Activated CD4-positive, alpha-beta T cell treated with anti-CD3 and anti-CD28 coated beads for 36 hours (primary cell): ENCODE results near the gene RTN4R. TPM values are rescaled to one million over a fixed set of nuclear protein-coding genes. Genes with fewer than 3 reads are reported as not detected.

ENCODE experiments used
- ATAC-seq: fragments of 200-7000 bp; cut with Tn5 transposase; one replicate; pipeline ENCODE4 v1.10.0; 2021; ENCODE audit warnings: mild to moderate bottlenecking, moderate library complexity
- CTCF ChIA-PET: fragments of 350-600 bp; sonication (Branson Sonifier 250); formaldehyde crosslinking; loops from one replicate; lab custom pipeline; 2021; ENCODE audit warnings: antibody characterized with exemption; lab: Charles Lee
- POLR2A ChIA-PET: fragments of 350-600 bp; sonication (Branson Sonifier 250); formaldehyde crosslinking; loops from one replicate; lab custom pipeline; 2021; ENCODE audit warnings: antibody characterized with exemption, inconsistent platforms; lab: Charles Lee
- DNase-seq: peaks from one replicate; pipeline ENCODE4 v3.0.0-alpha.2; 2020
- H3K27ac Mint-ChIP-seq: one replicate; pipeline ENCODE4 v1.8.0; 2021; ENCODE audit warnings: mixed read lengths
- H3K27me3 Mint-ChIP-seq: one replicate; pipeline ENCODE4 v1.8.0; 2021; ENCODE audit warnings: mixed read lengths
- H3K36me3 Mint-ChIP-seq: one replicate; pipeline ENCODE4 v1.8.0; 2021; ENCODE audit warnings: low read depth, mixed read lengths
- H3K4me1 Mint-ChIP-seq: one replicate; pipeline ENCODE4 v1.8.0; 2021; ENCODE audit warnings: mixed read lengths
- H3K4me3 Mint-ChIP-seq: one replicate; pipeline ENCODE4 v1.8.0; 2021; ENCODE audit warnings: mild to moderate bottlenecking, moderate library complexity, mixed read lengths
- H3K9me3 Mint-ChIP-seq: one replicate; pipeline ENCODE4 v1.8.0; 2021; ENCODE audit warnings: low read depth, mixed read lengths
- intact Hi-C, 2 experiments: fragments of 100-400 bp; cut with DNase I in 1 of 2; cut with micrococcal nuclease in 1 of 2; formaldehyde crosslinking; loops; one replicate each; pipeline versions ENCODE4 v1.14.2 to v1.15.1; 2022 to 2024; cut with DNase I, micrococcal nuclease
- total RNA-seq, 2 experiments: library from RNA; stranded (reverse); gene quantifications; one replicate each; pipeline ENCODE4 v1.2.3, GENCODE V29; 2021

Gene RTN4R
- total RNA-seq, 2 experiments from 2014 or later = 2.2 to 2.3 TPM

- intact Hi-C loops = no loop called here
- CTCF ChIA-PET = no interaction called here
Measured at GRCh38 chr22:20240900-20241299, 27.2 kb downstream of the RTN4R start.

GRCh38 chr22:20240447-20240764, 27.7 kb downstream of the RTN4R start:
- Mint-ChIP-seq H3K4me1 (peaks cover 35% of the 10 kb centered on the region), H3K9me3 (no peaks in the 10 kb centered on the region), H3K27me3 (no peaks in the 10 kb centered on the region), H3K4me3 (no peak overlapping the region), H3K27ac (no peak overlapping the region), H3K36me3 (no peaks in the 10 kb centered on the region)
- intact Hi-C loops = no loop called here
- ATAC-seq (no peak), DNase-seq (no peak)
- POLR2A ChIA-PET = no interaction called here
- CTCF ChIA-PET = no interaction called here

More at GRCh38 chr22:20240900-20241299, 27.2 kb downstream of the RTN4R start:
- Mint-ChIP-seq H3K36me3 (no peaks in the 10 kb centered on the region), H3K9me3 (no peaks in the 10 kb centered on the region), H3K27ac (no peak overlapping the region), H3K27me3 (no peaks in the 10 kb centered on the region), H3K4me3 (no peak overlapping the region), H3K4me1 (peaks cover 40% of the 10 kb centered on the region)
- no peak for ATAC-seq
- POLR2A ChIA-PET = no interaction called here
- no peak for DNase-seq

GRCh38 chr22:20239676-20240446, 28.3 kb downstream of the RTN4R start:
- Mint-ChIP-seq H3K4me1 (peaks cover 30% of the 10 kb centered on the region), H3K27ac (no peak overlapping the region), H3K27me3 (no peaks in the 10 kb centered on the region), H3K9me3 (no peaks in the 10 kb centered on the region), H3K36me3 (no peaks in the 10 kb centered on the region), H3K4me3 (no peak overlapping the region)
- intact Hi-C loops = no loop called here
- ATAC-seq = no peak
- ChIA-PET CTCF (no interaction called here), POLR2A (interaction anchor here (0.6 kb wide), 1 partner anchor 687 kb away, joined by 4 read pairs; no protein-coding TSS in a partner anchor)
- no peak for DNase-seq

- intact Hi-C loops = loop anchor here in 1 of 2 experiments (1.0 kb wide), 1 partner anchor 82 kb away; no protein-coding TSS in a partner anchor
- ATAC-seq (no peak), DNase-seq (peak; percentile 34)
- Mint-ChIP-seq H3K4me3 (no peak overlapping the region), H3K36me3 (no peaks in the 10 kb centered on the region), H3K4me1 (peaks cover 22% of the 10 kb centered on the region), H3K27ac (peak overlapping the region; percentile 65), H3K9me3 (no peaks in the 10 kb centered on the region), H3K27me3 (no peaks in the 10 kb centered on the region)
- ChIA-PET POLR2A (interaction anchor here (0.6 kb wide), 1 partner anchor 688 kb away, joined by 4 read pairs; no protein-coding TSS in a partner anchor), CTCF (interaction anchor here (0.6 to 1.6 kb wide), 4 partner anchors 9 to 83 kb away, joined by 3 to 4 read pairs (median 4); no protein-coding TSS in a partner anchor)
Measured at GRCh38 chr22:20238901-20239675, 29.0 kb downstream of the RTN4R start.

GRCh38 chr22:20238536-20238900, 29.6 kb downstream of the RTN4R start:
- ChIA-PET CTCF (interaction anchor here (0.6 to 1.6 kb wide), 7 partner anchors 9 to 224 kb away, joined by 3 to 5 read pairs (median 4); no protein-coding TSS in a partner anchor), POLR2A (no interaction called here)
- Mint-ChIP-seq H3K36me3 (no peaks in the 10 kb centered on the region), H3K4me1 (peaks cover 17% of the 10 kb centered on the region), H3K27me3 (no peaks in the 10 kb centered on the region), H3K27ac (peak overlapping the region; percentile 65), H3K9me3 (no peaks in the 10 kb centered on the region), H3K4me3 (no peak overlapping the region)
- intact Hi-C loops = loop anchor here in 1 of 2 experiments (1.0 kb wide), 1 partner anchor 81 kb away; no protein-coding TSS in a partner anchor
- DNase-seq (peak; percentile 82), ATAC-seq (peak; percentile 81)

- Mint-ChIP-seq H3K4me1 (peaks cover 9% of the 10 kb centered on the region), H3K27me3 (no peaks in the 10 kb centered on the region), H3K4me3 (no peak overlapping the region), H3K9me3 (no peaks in the 10 kb centered on the region), H3K27ac (peak overlapping the region; percentile 65), H3K36me3 (no peaks in the 10 kb centered on the region)
- DNase-seq (peak; percentile 41), ATAC-seq (peak; percentile 37)
- ChIA-PET POLR2A (no interaction called here), CTCF (interaction anchor here (0.5 to 1.6 kb wide), 8 partner anchors 30 to 1391 kb away, joined by 3 to 5 read pairs (median 4); no protein-coding TSS in a partner anchor)
- intact Hi-C loops = loop anchor here in 1 of 2 experiments (1.0 kb wide), 1 partner anchor 80 kb away; no protein-coding TSS in a partner anchor
Measured at GRCh38 chr22:20237480-20238440, 30.4 kb downstream of the RTN4R start.

- ChIA-PET CTCF (no interaction called here), POLR2A (no interaction called here)
- DNase-seq (no peak), ATAC-seq (no peak)
- Mint-ChIP-seq H3K27ac (no peak overlapping the region), H3K9me3 (no peaks in the 10 kb centered on the region), H3K4me1 (peaks cover 5% of the 10 kb centered on the region), H3K36me3 (no peaks in the 10 kb centered on the region), H3K27me3 (no peaks in the 10 kb centered on the region), H3K4me3 (no peak overlapping the region)
- intact Hi-C loops = no loop called here
Measured at GRCh38 chr22:20236052-20236717, 31.9 kb downstream of the RTN4R start.

- H3K27ac Mint-ChIP-seq = no peak overlapping the region
- H3K4me1 Mint-ChIP-seq = peaks cover 4% of the 10 kb centered on the region
- ATAC-seq (no peak), DNase-seq (no peak)
- POLR2A ChIA-PET = no interaction called here
- H3K27me3 Mint-ChIP-seq = no peaks in the 10 kb centered on the region
- CTCF ChIA-PET = no interaction called here
- intact Hi-C loops = no loop called here
- H3K9me3 Mint-ChIP-seq = no peaks in the 10 kb centered on the region
- no peaks in the 10 kb centered on the region for H3K36me3 Mint-ChIP-seq
- H3K4me3 Mint-ChIP-seq = no peak overlapping the region
Measured at GRCh38 chr22:20235389-20235991, 32.6 kb downstream of the RTN4R start.

GRCh38 chr22:20234760-20235388, 33.2 kb downstream of the RTN4R start:
- H3K36me3 Mint-ChIP-seq = no peaks in the 10 kb centered on the region
- peaks cover 4% of the 10 kb centered on the region for H3K4me1 Mint-ChIP-seq
- ATAC-seq (no peak), DNase-seq (no peak)
- ChIA-PET POLR2A (no interaction called here), CTCF (no interaction called here)
- intact Hi-C loops = no loop called here
- H3K27me3 Mint-ChIP-seq = no peaks in the 10 kb centered on the region
- no peak overlapping the region for H3K27ac Mint-ChIP-seq
- no peak overlapping the region for H3K4me3 Mint-ChIP-seq
- H3K9me3 Mint-ChIP-seq = no peaks in the 10 kb centered on the region

GRCh38 chr22:20234314-20234682, 33.8 kb downstream of the RTN4R start:
- intact Hi-C loops = no loop called here
- no peak overlapping the region for H3K27ac Mint-ChIP-seq
- CTCF ChIA-PET = no interaction called here
- POLR2A ChIA-PET = no interaction called here
- no peak overlapping the region for H3K4me3 Mint-ChIP-seq
- ATAC-seq = no peak
- H3K9me3 Mint-ChIP-seq = no peaks in the 10 kb centered on the region
- no peaks in the 10 kb centered on the region for H3K27me3 Mint-ChIP-seq
- no peak for DNase-seq
- peaks cover under 1% of the 10 kb centered on the region for H3K4me1 Mint-ChIP-seq
- H3K36me3 Mint-ChIP-seq = no peaks in the 10 kb centered on the region
